K562 (cell line): ENCODE results near the gene CUL1. TPM values are rescaled to one million over a fixed set of nuclear protein-coding genes. Genes with fewer than 3 reads are reported as not detected.

Source experiments
- ATAC-seq: fragments of 200-7000 bp; cut with Tn5 transposase; 3 replicates; pipeline ENCODE4 v1.9.1; 2020; ENCODE audit warnings: moderate library complexity
- BruUV-seq: library from RNA; stranded (reverse); fragments of 400-500 nt; replicated peaks from 2 replicates; lab custom pipeline; 2021; lab: Mats Ljungman, UMichigan
- CTCF ChIA-PET: fragments of 300-600 bp; formaldehyde crosslinking; extraction: SDS; loops from one replicate; lab custom pipeline; 2021; ENCODE audit warnings: low intra/inter-chr PET ratio; lab: Yijun Ruan, JAX
- POLR2A ChIA-PET: fragments of 300-600, 350-650 bp; sonication (Branson Sonifier 250); formaldehyde crosslinking; extraction: SDS; loops from one replicate; lab custom pipeline; 2021; ENCODE audit warnings: antibody characterized with exemption, inconsistent platforms; lab: Yijun Ruan, JAX
- DNase-seq, 4 experiments: peaks; one replicate each; pipeline versions ENCODE4 v3.0.0 to v3.0.0-alpha.2; 2011 to 2018; ENCODE audit warnings: low spot score in 3 of 4, mixed read lengths in 3 of 4; ENCODE audit errors: extremely low read depth in 1 of 4
- FAIRE-seq: peaks from 2 replicates; lab custom pipeline; 2011; peaks lifted over from hg19 to GRCh38; lab: Jason Lieb, UNC
- H2AFZ ChIP-seq: 2 replicates; pipeline ENCODE4 v1.6.0; 2011; ENCODE audit warnings: low read depth, low read length, control low read depth, inconsistent platforms
- H3K27ac ChIP-seq: fragments of 200-600 bp; 3 replicates; pipeline ENCODE4 v1.8.0; 2011; ENCODE audit warnings: low read depth, mild to moderate bottlenecking, control low read depth, inconsistent platforms, low read length, moderate library complexity, mixed read lengths; ENCODE audit errors: extremely low read depth
- H3K27me3 ChIP-seq, 2 experiments: fragments of 300-600 bp in 1 of 2; 2 replicates in 1 of 2; 3 replicates in 1 of 2; pipeline versions ENCODE4 v1.6.0 to v1.8.0; 2011; ENCODE audit warnings: inconsistent platforms in 2 of 2, low read length in 2 of 2, mild to moderate bottlenecking in 1 of 2, mixed read lengths in 1 of 2, moderate library complexity in 1 of 2; ENCODE audit not compliant: control insufficient read depth in 2 of 2, insufficient read depth in 2 of 2
- H3K36me3 ChIP-seq: fragments of 300-600 bp; 3 replicates; pipeline ENCODE4 v1.8.0; 2011; ENCODE audit warnings: mild to moderate bottlenecking, low read length, inconsistent platforms; ENCODE audit not compliant: control insufficient read depth, insufficient read depth
- H3K4me1 ChIP-seq, 2 experiments: fragments of 200-600 bp in 1 of 2; replicated peaks in 1 of 2; 2 replicates in 1 of 2; 3 replicates in 1 of 2; pipeline versions ENCODE4 v1.5.1 to v1.8.0; 2011; ENCODE audit warnings: inconsistent platforms in 2 of 2, low read length in 2 of 2, mild to moderate bottlenecking in 1 of 2, mixed read lengths in 1 of 2, moderate library complexity in 1 of 2; ENCODE audit not compliant: control insufficient read depth in 2 of 2, insufficient read depth in 2 of 2
- H3K4me2 ChIP-seq: 2 replicates; pipeline ENCODE4 v1.6.1; 2011; ENCODE audit warnings: low read length, control low read depth, inconsistent platforms, mixed read lengths; ENCODE audit not compliant: insufficient read depth
- H3K4me3 ChIP-seq: fragments of 200-600 bp; sonication (generic), shearing (Covaris generic); 2 replicates; pipeline ENCODE4 v1.5.1; 2016; ENCODE audit warnings: control low read depth, inconsistent platforms
- H3K79me2 ChIP-seq: fragments of 200-600 bp; 3 replicates; pipeline ENCODE4 v1.8.0; 2011; ENCODE audit warnings: low read length, inconsistent platforms; ENCODE audit not compliant: control insufficient read depth, insufficient read depth
- H3K9ac ChIP-seq, 2 experiments: 2 replicates each; pipeline versions ENCODE4 v1.6.0 to v1.6.1; 2011; ENCODE audit warnings: low read depth in 2 of 2, low read length in 2 of 2, control low read depth in 1 of 2, inconsistent platforms in 1 of 2, mild to moderate bottlenecking in 1 of 2, mixed read lengths in 1 of 2; ENCODE audit not compliant: insufficient read depth in 1 of 2
- H3K9me1 ChIP-seq: one replicate; pipeline ENCODE4 v1.6.0; 2011; ENCODE audit warnings: inconsistent platforms, mild to moderate bottlenecking, low read length, moderate library complexity; ENCODE audit not compliant: control insufficient read depth, insufficient read depth
- H3K9me3 ChIP-seq: replicated peaks from 2 replicates; pipeline ENCODE4 v1.5.1; 2011; ENCODE audit warnings: low read depth, low read length, inconsistent platforms; ENCODE audit not compliant: control insufficient read depth, insufficient read depth
- H4K20me1 ChIP-seq: replicated peaks from 2 replicates; pipeline ENCODE4 v1.6.1; 2011; ENCODE audit warnings: low read length, inconsistent platforms, mixed read lengths; ENCODE audit not compliant: control insufficient read depth, insufficient read depth
- C11orf30 ChIP-seq: fragments of 450-650 bp; IDR thresholded peaks from 2 replicates; pipeline ENCODE4 v1.6.1; 2016; ENCODE audit warnings: low read depth, mild to moderate bottlenecking
- CBX2 ChIP-seq: fragments of 200-600 bp; sonication (generic); IDR thresholded peaks from one replicate; pipeline ENCODE4 v1.6.1; 2012; ENCODE audit warnings: mild to moderate bottlenecking, low read length, inconsistent platforms; ENCODE audit not compliant: insufficient read depth, poor library complexity, severe bottlenecking
- CEBPG ChIP-seq, 3 experiments: fragments of 200-800 bp in 1 of 3; sonication (Bioruptor generic) in 1 of 3; sonication (generic) in 1 of 3; formaldehyde crosslinking in 1 of 3; IDR thresholded peaks in 2 of 3; conservative IDR thresholded peaks in 1 of 3; 2 replicates each; pipeline versions ENCODE4 v1.6.1 to v1.8.0; 2016 to 2022; ENCODE audit warnings: missing compliant biosample characterization in 2 of 3, missing genetic modification characterization in 2 of 3, mild to moderate bottlenecking in 1 of 3, missing genetic modification reagents in 1 of 3
- DACH1 ChIP-seq: fragments of 450-650 bp; IDR thresholded peaks from 2 replicates; pipeline ENCODE4 v1.6.1; 2018; ENCODE audit not compliant: partially characterized antibody
- DPF2 ChIP-seq: fragments of 450-650 bp; IDR thresholded peaks from 2 replicates; pipeline ENCODE4 v1.6.1; 2016
- HNRNPH1 ChIP-seq: fragments of 200-400 bp; formaldehyde crosslinking; optimal IDR thresholded peaks from 2 replicates; pipeline ENCODE3; 2017; ENCODE audit warnings: low read depth, mild to moderate bottlenecking, low read length, moderate library complexity
- ID3 ChIP-seq, 2 experiments: fragments of 250-450 bp in 1 of 2; fragments of 450-650 bp in 1 of 2; sonication (Bioruptor Pico) in 1 of 2; IDR thresholded peaks; 2 replicates each; pipeline versions ENCODE4 v1.6.1 to v1.8.0; 2016 to 2021; ENCODE audit warnings: mild to moderate bottlenecking in 2 of 2, moderate library complexity in 2 of 2, missing compliant biosample characterization in 1 of 2, missing genetic modification characterization in 1 of 2
- JUND ChIP-seq, 2 experiments: IDR thresholded peaks; 2 replicates in 1 of 2; 3 replicates in 1 of 2; pipeline ENCODE4 v1.6.1; 2011; ENCODE audit warnings: borderline replicate concordance in 2 of 2, low read depth in 2 of 2, low read length in 2 of 2, improper control_type of control experiment in 1 of 2, missing biosample characterization in 1 of 2, missing genetic modification characterization in 1 of 2, missing genetic modification reagents in 1 of 2
- MAFF ChIP-seq: IDR thresholded peaks from 2 replicates; pipeline ENCODE4 v1.6.1; 2012; ENCODE audit warnings: low read length, improper control_type of control experiment
- MAFK ChIP-seq: IDR thresholded peaks from 2 replicates; pipeline ENCODE4 v1.6.1; 2011; ENCODE audit warnings: low read length, improper control_type of control experiment
- MCM3 ChIP-seq: fragments of 450-650 bp; IDR thresholded peaks from 2 replicates; pipeline ENCODE4 v1.6.1; 2016
- NFE2 ChIP-seq: IDR thresholded peaks from 2 replicates; pipeline ENCODE4 v1.6.1; 2014; ENCODE audit warnings: antibody characterized with exemption, low read depth
- RBFOX2 ChIP-seq: fragments of 200-400 bp; formaldehyde crosslinking; IDR thresholded peaks from 2 replicates; pipeline ENCODE4 v1.6.1; 2017; ENCODE audit warnings: low read depth, mild to moderate bottlenecking, low read length, moderate library complexity
- RBM22 ChIP-seq: fragments of 200-400 bp; formaldehyde crosslinking; IDR thresholded peaks from 2 replicates; pipeline ENCODE4 v1.6.1; 2018; ENCODE audit warnings: low read length, low read depth; ENCODE audit not compliant: poor library complexity, severe bottlenecking
- ZBTB33 ChIP-seq: sonication (generic); formaldehyde crosslinking; IDR thresholded peaks from 2 replicates; pipeline ENCODE4 v1.8.1; 2023; ENCODE audit warnings: mild to moderate bottlenecking, missing genetic modification reagents
- ZC3H8 ChIP-seq: fragments of 450-650 bp; IDR thresholded peaks from 2 replicates; pipeline ENCODE4 v1.6.1; 2017
- ZEB2 ChIP-seq: fragments of 450-650 bp; IDR thresholded peaks from 2 replicates; pipeline ENCODE4 v1.6.1; 2016
- WGBS: fragments of 100-300 bp; shearing (Covaris generic); methylation state at CpG from one replicate; pipeline ENCODE4 v1.1.6; 2016; ENCODE audit warnings: low coverage, mixed read lengths; ENCODE audit not compliant: insufficient coverage; ENCODE audit errors: missing lambda C conversion rate; 5-methylcytosine and 5-hydroxymethylcytosine counted together
- in situ Hi-C: fragments of 300-500 bp; cut with MboI; formaldehyde crosslinking; loops from 4 replicates; pipeline ENCODE4 v1.15.0; 2018; ENCODE audit warnings: inconsistent platforms, mixed read lengths
- intact Hi-C: fragments of 100-400 bp; cut with micrococcal nuclease; formaldehyde crosslinking; loops from 2 replicates; pipeline ENCODE4 v1.14.2; 2022
- polyA plus RNA-seq, 8 experiments: library from polyadenylated mRNA; depleted of rRNA in 4 of 8; stranded (reverse) in 5 of 8; unstranded in 3 of 8; fragments of >200 nt; fragmentation: Nextera tagmentation in 2 of 8; fragmentation: Illumina TruSeq in 1 of 8; extraction: Ambion mirVana in 2 of 8; extraction: Trizol in 1 of 8; gene quantifications; 2 replicates each; pipeline versions ENCODE4 v1.2.1 to v1.2.3, GENCODE V29; 2011 to 2014; ENCODE audit warnings: inconsistent platforms in 1 of 8, missing spikeins in 1 of 8
- total RNA-seq, 7 experiments: library from RNA; depleted of rRNA in 6 of 7; stranded (reverse); fragments of >200 nt in 6 of 7; fragmentation: Illumina TruSeq in 2 of 7; extraction: Trizol in 2 of 7; gene quantifications; 2 replicates each; pipeline versions ENCODE4 v1.2.1 to v1.2.3, GENCODE V29; 2011 to 2021; ENCODE audit warnings: low replicate concordance in 1 of 7
- TF ChIP-seq, protein P1 (sequence below): sonication (generic); formaldehyde crosslinking; IDR thresholded peaks from 2 replicates; pipeline ENCODE4 v1.9.0; 2022; ENCODE audit warnings: mild to moderate bottlenecking, missing genetic modification reagents

CUL1 gene
- total and polyA plus RNA-seq, 9 of the 15 experiments (the other 6 are each of a cell fraction or from before 2014, with no cell fraction given): 31.5 to 107 (median 96.5) TPM

- H3K27ac ChIP-seq: peak overlapping the region; percentile 6; the same call in 1 of the 3 replicates
- H4K20me1 ChIP-seq: no peaks in the 10 kb centered on the region
- BruUV-seq: no TSS peak
- no peak overlapping the region for H3K9ac ChIP-seq
- CTCF ChIA-PET: no interaction called here
- POLR2A ChIA-PET: interaction anchor here (0.6 to 1.2 kb wide), 3 partner anchors 8 to 39 kb away, joined by 3 to 5 read pairs (median 4); no protein-coding TSS in a partner anchor
- intact Hi-C loops: no loop called here
- peaks cover 7 to 9% of the 10 kb centered on the region in 2 experiments; a peak in 3 of 5 replicates for H3K4me1 ChIP-seq
- peaks cover 58% of the 10 kb centered on the region for H3K79me2 ChIP-seq
- H3K27me3 ChIP-seq: no peaks in the 10 kb centered on the region
- no peak overlapping the region for H3K4me2 ChIP-seq
- peaks cover 84% of the 10 kb centered on the region for H3K36me3 ChIP-seq
- peak in 1 of 4 experiments; percentile 31 for DNase-seq
- H3K9me1 ChIP-seq: no peaks in the 10 kb centered on the region
- no peak overlapping the region for H3K4me3 ChIP-seq
- peak; percentile 70 for ATAC-seq
- in situ Hi-C loops: no loop called here
- no peak overlapping the region for H2AFZ ChIP-seq
- 79% methylated on average over 14 of the region's 14 CpGs for WGBS
- FAIRE-seq: no peak
- no peaks in the 10 kb centered on the region for H3K9me3 ChIP-seq
- TF ChIP-seq ZBTB33 (CRISPR knock-in tag): peak; percentile 72
- no peak for TF ChIP-seq ZC3H8
- peak; percentile 23; the same call in 1 of the 2 replicates for TF ChIP-seq MAFF
- TF ChIP-seq ID3 (CRISPR knock-in tag; IDR thresholded peaks at IDR 0.05): 0 out of 2 replicates have a peak, but pooled peaks have one; percentile 32
- TF ChIP-seq ID3 (tag; IDR thresholded peaks at IDR 0.05): no peak
- no peak for TF ChIP-seq DACH1
- TF ChIP-seq HNRNPH1: no peak
- no peak for TF ChIP-seq ZEB2
- 0 out of 2 replicates have a peak, but pooled peaks have one; percentile 21 for TF ChIP-seq NFE2
- TF ChIP-seq, protein P1, sequence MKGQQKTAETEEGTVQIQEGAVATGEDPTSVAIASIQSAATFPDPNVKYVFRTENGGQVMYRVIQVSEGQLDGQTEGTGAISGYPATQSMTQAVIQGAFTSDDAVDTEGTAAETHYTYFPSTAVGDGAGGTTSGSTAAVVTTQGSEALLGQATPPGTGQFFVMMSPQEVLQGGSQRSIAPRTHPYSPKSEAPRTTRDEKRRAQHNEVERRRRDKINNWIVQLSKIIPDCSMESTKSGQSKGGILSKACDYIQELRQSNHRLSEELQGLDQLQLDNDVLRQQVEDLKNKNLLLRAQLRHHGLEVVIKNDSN (CRISPR knock-in tag): 0 out of 2 replicates have a peak, but pooled peaks have one; percentile 10
- no peak for TF ChIP-seq RBM22
- TF ChIP-seq DPF2: peak; percentile 44; the same call in 1 of the 2 replicates
- TF ChIP-seq C11orf30: peak; percentile 77
- no peak for TF ChIP-seq CEBPG (CRISPR knock-in tag; IDR thresholded peaks at IDR 0.05)
- TF ChIP-seq CEBPG (tag; conservative IDR thresholded peaks at IDR 0.05 in 1 of 2, IDR thresholded peaks at IDR 0.05 in 1 of 2): no peak
- no peak for TF ChIP-seq CBX2
- TF ChIP-seq MAFK: peak; percentile 62
- no peak for TF ChIP-seq MCM3
- peak; percentile 54; the same call in 1 of the 2 replicates for TF ChIP-seq JUND (IDR thresholded peaks at IDR 0.05; ENCODE audit: borderline replicate concordance, low read depth, low read length)
- peak; percentile 55; the same call in 2 of the 3 replicates for TF ChIP-seq JUND (tag; IDR thresholded peaks at IDR 0.05; ENCODE audit: borderline replicate concordance, low read depth, low read length)
- no peak for TF ChIP-seq RBFOX2
These were observed 40.2 kb downstream of the CUL1 start for GRCh38 chr7:148738737-148739535.
